PFSK-1 (cell line): ENCODE data around the gene MAD1L1.

Experiments used
- FOXP2 ChIP-seq: optimal IDR thresholded peaks from 2 replicates; pipeline ENCODE3; 2011; ENCODE audit warnings: borderline replicate concordance, control low read depth, inconsistent platforms; ENCODE audit not compliant: insufficient read depth; ENCODE audit errors: extremely low read length, extremely low read depth
- POLR2AphosphoS5 ChIP-seq: IDR thresholded peaks from 2 replicates; pipeline ENCODE4 v1.6.1; 2012; ENCODE audit warnings: low read depth, mild to moderate bottlenecking, control low read depth, low read length, moderate library complexity
- SIN3A ChIP-seq: IDR thresholded peaks from 2 replicates; pipeline ENCODE4 v1.6.1; 2012; ENCODE audit warnings: mild to moderate bottlenecking, low read length, moderate library complexity, borderline replicate concordance; ENCODE audit not compliant: insufficient read depth
- TAF1 ChIP-seq: IDR thresholded peaks from 2 replicates; pipeline ENCODE4 v1.6.1; 2012; ENCODE audit warnings: low read length, control low read depth, borderline replicate concordance; ENCODE audit not compliant: insufficient read depth
- TF ChIP-seq, protein P1 (sequence below), 2 experiments: IDR thresholded peaks; 2 replicates each; pipeline versions ENCODE4 v1.6.1 to v1.8.0; 2011 to 2012; ENCODE audit warnings: low read depth in 2 of 2, low read length in 2 of 2, control low read depth in 1 of 2, inconsistent platforms in 1 of 2, mild to moderate bottlenecking in 1 of 2, moderate library complexity in 1 of 2; ENCODE audit not compliant: insufficient read depth in 1 of 2

MAD1L1 gene

DNA sequence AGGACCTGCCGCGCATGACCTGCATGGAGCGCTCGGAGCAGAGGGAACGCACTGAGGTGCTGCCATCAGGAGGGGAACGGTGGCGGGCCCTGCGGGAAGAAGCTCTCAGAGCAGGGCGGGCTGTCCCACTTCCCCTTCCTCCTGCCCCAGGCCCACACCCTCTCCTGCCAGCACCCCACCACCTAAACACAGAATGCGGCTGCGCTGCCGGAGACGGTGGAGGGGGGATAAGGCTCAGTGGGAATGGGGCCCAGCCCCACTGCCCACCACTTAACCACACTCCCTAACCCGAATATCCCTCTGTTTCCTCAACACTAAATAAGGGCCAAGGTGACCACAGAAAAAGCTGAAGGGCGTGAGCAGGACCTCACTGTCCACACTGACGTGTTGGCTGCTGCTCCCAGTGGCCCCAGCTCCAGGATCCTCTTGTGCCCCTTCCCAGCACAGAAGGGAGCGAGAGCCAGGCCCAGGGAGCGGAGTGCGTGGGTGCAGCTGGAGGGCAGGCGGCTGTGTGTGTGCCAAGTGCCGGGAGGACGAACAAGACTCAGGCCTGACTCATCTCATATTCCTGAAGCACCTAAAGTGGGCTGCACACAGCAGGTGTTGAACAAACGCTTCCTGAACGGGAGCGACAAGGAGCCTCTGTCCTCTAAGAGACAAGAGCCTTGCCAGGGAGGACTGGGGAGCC is 116.8 kb downstream of the MAD1L1 start:
- TF ChIP-seq POLR2AphosphoS5, result no peak

DNA sequence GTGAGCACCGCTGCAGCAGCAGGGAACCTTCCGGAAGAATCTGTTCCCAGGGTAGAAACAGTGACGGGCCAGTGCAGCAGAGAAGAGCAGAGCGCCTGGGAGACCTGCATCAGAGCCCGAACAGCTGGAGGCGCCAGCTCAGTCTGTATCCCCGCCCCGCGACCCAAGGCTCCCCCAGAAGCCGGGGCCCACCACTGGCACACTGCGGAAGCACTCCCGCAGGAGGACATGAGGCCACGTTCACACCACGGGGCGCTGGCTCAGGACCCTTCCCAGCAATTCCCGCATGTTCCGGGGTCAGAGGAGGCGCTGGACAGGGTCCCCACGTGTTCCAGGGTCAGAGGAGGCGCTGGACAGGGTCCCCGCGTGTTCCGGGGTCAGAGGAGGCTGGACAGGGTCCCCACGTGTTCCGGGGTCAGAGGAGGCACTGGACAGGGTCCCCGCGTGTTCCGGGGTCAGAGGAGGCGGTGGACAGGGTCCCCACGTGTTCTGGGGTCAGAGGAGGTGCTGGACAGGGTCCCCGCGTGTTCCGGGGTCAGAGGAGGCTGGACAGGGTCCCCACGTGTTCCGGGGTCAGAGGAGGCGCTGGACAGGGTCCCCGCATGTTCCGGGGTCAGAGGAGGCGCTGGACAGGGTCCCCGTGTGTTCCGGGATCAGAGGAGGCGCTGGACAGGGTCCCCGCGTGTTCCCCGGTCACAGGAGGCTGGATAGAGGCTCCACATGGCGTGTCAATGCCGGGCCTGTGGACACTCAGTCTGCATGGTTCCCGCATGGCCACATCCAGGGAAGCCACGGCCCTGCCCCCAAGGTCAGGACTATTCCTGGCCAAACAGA is 117.6 kb downstream of the MAD1L1 start:
- TF ChIP-seq SIN3A, result no peak
- TF ChIP-seq TAF1, result no peak
- no peak for TF ChIP-seq POLR2AphosphoS5
- no peak for TF ChIP-seq FOXP2
- TF ChIP-seq, protein P1, sequence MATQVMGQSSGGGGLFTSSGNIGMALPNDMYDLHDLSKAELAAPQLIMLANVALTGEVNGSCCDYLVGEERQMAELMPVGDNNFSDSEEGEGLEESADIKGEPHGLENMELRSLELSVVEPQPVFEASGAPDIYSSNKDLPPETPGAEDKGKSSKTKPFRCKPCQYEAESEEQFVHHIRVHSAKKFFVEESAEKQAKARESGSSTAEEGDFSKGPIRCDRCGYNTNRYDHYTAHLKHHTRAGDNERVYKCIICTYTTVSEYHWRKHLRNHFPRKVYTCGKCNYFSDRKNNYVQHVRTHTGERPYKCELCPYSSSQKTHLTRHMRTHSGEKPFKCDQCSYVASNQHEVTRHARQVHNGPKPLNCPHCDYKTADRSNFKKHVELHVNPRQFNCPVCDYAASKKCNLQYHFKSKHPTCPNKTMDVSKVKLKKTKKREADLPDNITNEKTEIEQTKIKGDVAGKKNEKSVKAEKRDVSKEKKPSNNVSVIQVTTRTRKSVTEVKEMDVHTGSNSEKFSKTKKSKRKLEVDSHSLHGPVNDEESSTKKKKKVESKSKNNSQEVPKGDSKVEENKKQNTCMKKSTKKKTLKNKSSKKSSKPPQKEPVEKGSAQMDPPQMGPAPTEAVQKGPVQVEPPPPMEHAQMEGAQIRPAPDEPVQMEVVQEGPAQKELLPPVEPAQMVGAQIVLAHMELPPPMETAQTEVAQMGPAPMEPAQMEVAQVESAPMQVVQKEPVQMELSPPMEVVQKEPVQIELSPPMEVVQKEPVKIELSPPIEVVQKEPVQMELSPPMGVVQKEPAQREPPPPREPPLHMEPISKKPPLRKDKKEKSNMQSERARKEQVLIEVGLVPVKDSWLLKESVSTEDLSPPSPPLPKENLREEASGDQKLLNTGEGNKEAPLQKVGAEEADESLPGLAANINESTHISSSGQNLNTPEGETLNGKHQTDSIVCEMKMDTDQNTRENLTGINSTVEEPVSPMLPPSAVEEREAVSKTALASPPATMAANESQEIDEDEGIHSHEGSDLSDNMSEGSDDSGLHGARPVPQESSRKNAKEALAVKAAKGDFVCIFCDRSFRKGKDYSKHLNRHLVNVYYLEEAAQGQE (IDR thresholded peaks at IDR 0.05; ENCODE audit: insufficient read depth in 1 of 2, low read depth in 2 of 2, low read length in 2 of 2), result no peak

DNA sequence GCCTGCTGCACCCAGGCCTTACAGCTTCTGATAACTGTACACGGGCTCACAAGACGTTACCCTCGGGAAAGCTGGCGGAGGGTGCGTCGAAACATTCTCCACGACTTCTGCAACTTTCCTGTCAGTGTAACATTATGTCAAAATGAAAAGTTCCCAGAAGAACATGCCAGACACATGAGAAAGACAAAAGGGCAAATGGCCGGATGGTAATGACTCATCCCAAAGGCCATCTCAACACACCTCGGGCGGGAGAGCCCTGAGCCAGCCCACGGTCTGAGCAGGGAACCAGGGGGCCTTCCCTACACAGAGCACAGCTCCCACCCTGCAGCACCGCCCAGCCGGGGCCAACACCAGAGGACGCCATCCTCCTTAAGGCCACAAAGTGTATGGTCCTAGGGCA is 118.7 kb downstream of the MAD1L1 start:
- TF ChIP-seq FOXP2 (no peak), SIN3A (no peak), POLR2AphosphoS5 (no peak), TAF1 (no peak)
- TF ChIP-seq, protein P1 (IDR thresholded peaks at IDR 0.05; ENCODE audit: insufficient read depth in 1 of 2, low read depth in 2 of 2, low read length in 2 of 2), result no peak

DNA sequence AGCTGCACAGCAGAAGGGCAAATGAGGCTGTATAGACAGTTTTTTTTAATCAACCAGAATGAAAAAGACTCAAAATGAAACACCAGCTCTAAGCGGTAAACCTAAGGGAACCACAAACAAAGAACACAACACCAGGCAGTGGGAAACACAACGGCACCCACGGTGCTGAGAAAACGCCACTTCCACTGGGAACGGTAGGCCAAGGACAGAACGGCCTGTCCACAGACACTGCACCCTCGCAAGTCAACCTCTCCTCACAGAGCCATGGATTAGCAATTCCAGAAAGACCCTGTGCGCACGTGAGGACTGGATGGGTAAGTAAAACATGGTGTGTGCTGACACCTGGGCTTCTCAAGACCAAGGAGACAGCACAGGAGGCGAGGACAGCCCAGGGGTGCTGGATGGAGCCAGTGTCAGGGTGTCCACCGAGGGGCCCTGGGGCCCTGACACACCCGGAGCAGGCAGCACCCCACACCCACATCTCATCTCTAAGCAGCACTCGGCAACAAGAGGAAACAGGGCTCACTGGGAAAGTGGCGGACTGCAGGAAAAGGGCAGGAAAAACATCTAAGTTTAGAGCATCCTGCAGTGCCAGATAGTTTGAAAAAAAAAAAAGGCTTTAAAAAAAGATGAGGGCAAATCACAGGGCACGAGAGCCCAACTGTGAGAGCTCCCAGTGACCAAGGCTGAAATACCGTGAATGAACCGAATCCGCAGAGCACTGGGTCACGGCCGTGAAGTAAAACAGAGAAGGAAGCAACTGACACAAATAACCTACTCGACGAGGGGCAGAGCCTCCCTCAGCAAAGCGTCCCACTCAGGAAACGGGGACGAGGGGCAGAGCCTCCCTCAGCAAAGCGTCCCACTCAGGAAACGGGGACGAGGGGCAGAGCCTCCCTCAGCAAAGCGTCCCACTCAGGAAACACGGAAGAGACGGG is 120.2 kb downstream of the MAD1L1 start:
- TF ChIP-seq SIN3A, result no peak
- no peak for TF ChIP-seq POLR2AphosphoS5
- TF ChIP-seq TAF1, result no peak

DNA sequence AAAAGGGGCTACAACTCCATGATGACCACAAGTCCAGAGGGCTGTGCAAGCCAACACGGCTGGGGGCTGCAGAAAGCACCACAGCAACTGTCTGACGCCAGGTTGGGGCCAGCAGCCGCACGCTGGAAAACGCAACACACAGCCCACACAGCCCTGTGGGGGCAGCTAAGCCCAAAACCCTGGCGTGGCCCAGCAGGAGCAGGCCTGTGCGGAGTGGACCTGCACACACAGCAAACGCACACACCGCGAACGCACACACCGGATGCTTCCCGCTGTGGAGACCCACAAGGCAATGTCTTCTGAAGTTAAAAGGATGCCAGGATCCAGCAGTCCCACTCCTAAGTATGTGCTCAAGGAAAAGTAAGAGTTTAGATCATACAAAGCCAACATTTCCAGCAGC is 121.2 kb downstream of the MAD1L1 start:
- TF ChIP-seq TAF1 (no peak), POLR2AphosphoS5 (no peak), FOXP2 (no peak), SIN3A (no peak)
- TF ChIP-seq, protein P1 (IDR thresholded peaks at IDR 0.05; ENCODE audit: insufficient read depth in 1 of 2, low read depth in 2 of 2, low read length in 2 of 2), result no peak
